Suppressor macrophage (primary cell): ENCODE measurements around the gene ATXN1.
"Not testable (repeated sequence)": the region's sequence is repeated elsewhere in the genome, so short reads cannot be mapped to it uniquely, and the experiment has no call there.

Experiments
- DNase-seq, 4 experiments: peaks; one replicate each; pipeline ENCODE4 v3.0.0-alpha.2; 2020 to 2022

ATXN1 gene

GRCh38 chr6:16472349-16473069 lies 288.8 kb downstream of the ATXN1 start:
- no peak for DNase-seq

GRCh38 chr6:16471910-16472297 lies 289.4 kb downstream of the ATXN1 start:
- no peak for DNase-seq

GRCh38 chr6:16471222-16471909 lies 289.9 kb downstream of the ATXN1 start:
- DNase-seq = no peak

GRCh38 chr6:16470502-16471221 lies 290.6 kb downstream of the ATXN1 start:
- no peak for DNase-seq

GRCh38 chr6:16468991-16469615 lies 292.2 kb downstream of the ATXN1 start:
- no peak for DNase-seq

GRCh38 chr6:16466800-16467553 lies 294.3 kb downstream of the ATXN1 start:
- no peak for DNase-seq

GRCh38 chr6:16464045-16464444 lies 297.2 kb downstream of the ATXN1 start:
- no peak for DNase-seq

GRCh38 chr6:16463246-16463645 lies 298.0 kb downstream of the ATXN1 start:
- not testable (repeated sequence) for DNase-seq

- no peak for DNase-seq
Observed at GRCh38 chr6:16461491-16461890, 299.8 kb downstream of the ATXN1 start.

GRCh38 chr6:16459472-16459871 lies 301.8 kb downstream of the ATXN1 start:
- DNase-seq = not testable (repeated sequence)

- no peak for DNase-seq
Observed at GRCh38 chr6:16452348-16452747, 308.9 kb downstream of the ATXN1 start.

GRCh38 chr6:16450821-16451220 lies 310.4 kb downstream of the ATXN1 start:
- DNase-seq = no peak

- DNase-seq = no peak
Observed at GRCh38 chr6:16450285-16450684, 311.0 kb downstream of the ATXN1 start.

- peak in 1 of 4 experiments; percentile 8 for DNase-seq
Observed at GRCh38 chr6:16446273-16446672, 315.0 kb downstream of the ATXN1 start.

GRCh38 chr6:16442031-16442430 lies 319.2 kb downstream of the ATXN1 start:
- DNase-seq = no peak

- no peak for DNase-seq
Observed at GRCh38 chr6:16441262-16441661, 320.0 kb downstream of the ATXN1 start.

GRCh38 chr6:16440636-16441212 lies 320.5 kb downstream of the ATXN1 start:
- DNase-seq = no peak

GRCh38 chr6:16438718-16439591 lies 322.3 kb downstream of the ATXN1 start:
- peak in 2 of 4 experiments; percentile 9 to 14 for DNase-seq

- no peak for DNase-seq
Observed at GRCh38 chr6:16437984-16438383, 323.3 kb downstream of the ATXN1 start.

GRCh38 chr6:16437095-16437494 lies 324.2 kb downstream of the ATXN1 start:
- DNase-seq = no peak

GRCh38 chr6:16436550-16436949 lies 324.7 kb downstream of the ATXN1 start:
- no peak for DNase-seq
